Measurements from ENCODE around the gene HECTD4. TPM values are rescaled to one million over a fixed set of nuclear protein-coding genes. Genes with fewer than 3 reads are reported as not detected.

HECTD4 gene
- total RNA-seq, 2 donors from 2014 or later = 46.6 to 48.2 TPM

GRCh38 chr12:112218150-112218549 lies 164.1 kb downstream of the HECTD4 start:
- H3K27me3 ChIP-seq (ENCODE audit: control insufficient read depth, insufficient read depth, low read length, poor library complexity, severe bottlenecking) = no peaks in the 10 kb centered on the region
- WGBS, 2 experiments (ENCODE audit: insufficient coverage in 1 of 2, insufficient read length in 1 of 2) = 93 to 100% methylated on average over 2 to 3 of the region's 3 CpGs
- H3K9ac ChIP-seq (ENCODE audit: extremely low read depth, low read length, poor library complexity, severe bottlenecking) = no peak overlapping the region
- no peak overlapping the region for H3K27ac Mint-ChIP-seq
- no peaks in the 10 kb centered on the region for H3K9me3 ChIP-seq (ENCODE audit: control insufficient read depth, low read length)
- no peak for TF ChIP-seq CTCF (conservative IDR thresholded peaks at IDR 0.05)
- no peak overlapping the region for H3K4me3 Mint-ChIP-seq
- H3K4me1 Mint-ChIP-seq = no peaks in the 10 kb centered on the region
- peaks cover 36% of the 10 kb centered on the region for H3K36me3 ChIP-seq (ENCODE audit: control insufficient read depth, insufficient read depth, low read length)
- H3K36me3 Mint-ChIP-seq (ENCODE audit: low read depth) = peaks cover 43% of the 10 kb centered on the region
- no peaks in the 10 kb centered on the region for H3K27me3 Mint-ChIP-seq (ENCODE audit: insufficient read depth)
- no peaks in the 10 kb centered on the region for H3K9me3 Mint-ChIP-seq
- H3K4me3 ChIP-seq (ENCODE audit: low read length) = no peak overlapping the region
- no peak for DNase-seq
- no peaks in the 10 kb centered on the region for H3K4me1 ChIP-seq (ENCODE audit: control insufficient read depth, insufficient read depth, low read length)
- no peak overlapping the region for H3K27ac ChIP-seq (ENCODE audit: low read depth, low read length)

GRCh38 chr12:112217647-112218046 lies 164.6 kb downstream of the HECTD4 start:
- DNase-seq = no peak
- H3K9me3 Mint-ChIP-seq = no peaks in the 10 kb centered on the region
- H3K27ac Mint-ChIP-seq = no peak overlapping the region
- no peak overlapping the region for H3K27ac ChIP-seq (ENCODE audit: low read depth, low read length)
- no peaks in the 10 kb centered on the region for H3K9me3 ChIP-seq (ENCODE audit: control insufficient read depth, low read length)
- no peaks in the 10 kb centered on the region for H3K27me3 Mint-ChIP-seq (ENCODE audit: insufficient read depth)
- peaks cover 36% of the 10 kb centered on the region for H3K36me3 ChIP-seq (ENCODE audit: control insufficient read depth, insufficient read depth, low read length)
- TF ChIP-seq CTCF (conservative IDR thresholded peaks at IDR 0.05) = no peak
- no peak overlapping the region for H3K4me3 ChIP-seq (ENCODE audit: low read length)
- no peaks in the 10 kb centered on the region for H3K4me1 Mint-ChIP-seq
- no peaks in the 10 kb centered on the region for H3K27me3 ChIP-seq (ENCODE audit: control insufficient read depth, insufficient read depth, low read length, poor library complexity, severe bottlenecking)
- no peaks in the 10 kb centered on the region for H3K4me1 ChIP-seq (ENCODE audit: control insufficient read depth, insufficient read depth, low read length)
- H3K4me3 Mint-ChIP-seq = no peak overlapping the region
- H3K36me3 Mint-ChIP-seq (ENCODE audit: low read depth) = peaks cover 38% of the 10 kb centered on the region
- no peak overlapping the region for H3K9ac ChIP-seq (ENCODE audit: extremely low read depth, low read length, poor library complexity, severe bottlenecking)

GRCh38 chr12:112216223-112216622 lies 166.0 kb downstream of the HECTD4 start:
- DNase-seq = no peak
- Histone ChIP-seq H3K9me3 (ENCODE audit: control insufficient read depth, low read length) (no peaks in the 10 kb centered on the region), H3K27me3 (ENCODE audit: control insufficient read depth, insufficient read depth, low read length, poor library complexity, severe bottlenecking) (no peaks in the 10 kb centered on the region), H3K4me1 (ENCODE audit: control insufficient read depth, insufficient read depth, low read length) (no peaks in the 10 kb centered on the region), H3K36me3 (ENCODE audit: control insufficient read depth, insufficient read depth, low read length) (peaks cover 49% of the 10 kb centered on the region), H3K4me3 (ENCODE audit: low read length) (no peak overlapping the region), H3K9ac (ENCODE audit: extremely low read depth, low read length, poor library complexity, severe bottlenecking) (no peak overlapping the region), H3K27ac (ENCODE audit: low read depth, low read length) (no peak overlapping the region)
- Mint-ChIP-seq H3K27me3 (ENCODE audit: insufficient read depth) (no peaks in the 10 kb centered on the region), H3K9me3 (no peaks in the 10 kb centered on the region), H3K27ac (no peak overlapping the region), H3K4me3 (no peak overlapping the region), H3K4me1 (no peaks in the 10 kb centered on the region), H3K36me3 (ENCODE audit: low read depth) (peaks cover 46% of the 10 kb centered on the region)
- WGBS, 2 experiments (ENCODE audit: insufficient coverage in 1 of 2, insufficient read length in 1 of 2) = 97 to 98% methylated on average over 7 of the region's 7 CpGs
- no peak for TF ChIP-seq CTCF (conservative IDR thresholded peaks at IDR 0.05)

Data from endodermal cell (in vitro differentiated cells).